Measurements from ENCODE around the gene NAPSA. TPM values are rescaled to one million over a fixed set of nuclear protein-coding genes. Genes with fewer than 3 reads are reported as not detected.

The NAPSA gene
- total and polyA plus RNA-seq, 2 of the 8 experiments (the other 6 are each of a cell fraction or from before 2014, with no cell fraction given): 0.71 to 0.73 TPM

DNA sequence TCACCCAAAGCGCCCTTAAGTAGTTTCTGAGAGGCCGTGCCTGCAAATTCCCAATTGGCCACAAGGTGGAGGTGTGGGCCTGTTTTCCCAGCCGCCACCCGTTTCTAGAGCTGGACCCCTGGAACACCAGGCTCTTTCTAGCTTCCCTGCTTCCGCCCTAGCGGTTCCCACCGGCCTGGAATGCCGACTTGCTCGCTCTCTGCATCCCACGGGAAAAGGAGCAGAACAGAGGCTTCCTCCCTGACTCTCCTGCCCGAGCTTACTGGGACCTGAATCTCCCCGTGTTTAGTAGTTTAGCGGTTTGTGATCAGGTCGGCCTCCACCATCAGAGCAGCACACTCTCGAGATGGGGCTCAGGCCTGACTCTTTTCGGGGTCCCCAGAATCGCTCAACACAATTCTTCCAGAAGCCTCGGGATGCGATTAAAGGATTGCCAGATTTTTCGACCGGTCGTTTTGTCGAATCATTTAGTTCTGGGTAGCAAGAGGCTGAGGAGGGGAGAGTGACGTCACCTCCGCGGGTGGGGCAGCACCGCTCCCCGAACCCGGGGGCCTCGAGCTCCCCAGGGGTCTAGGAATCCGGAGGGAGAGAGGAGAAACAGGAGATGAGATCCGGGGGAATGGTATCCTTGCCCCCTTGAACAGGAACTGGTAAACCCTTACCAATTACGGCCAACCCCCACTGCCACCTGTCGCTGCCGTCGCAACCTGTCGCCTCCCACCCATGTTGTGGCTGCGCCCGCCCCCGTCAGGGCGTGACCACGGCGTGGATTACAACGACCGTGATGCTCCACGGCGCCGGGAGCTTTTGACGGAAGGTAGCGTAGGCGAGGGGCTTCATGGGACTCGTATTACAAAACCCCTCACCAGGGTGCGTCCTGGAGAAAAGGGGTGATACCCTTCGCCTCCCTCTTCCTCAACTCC lies 8.0 kb downstream of the NAPSA start (continued):
- TF ChIP-seq, protein P1, sequence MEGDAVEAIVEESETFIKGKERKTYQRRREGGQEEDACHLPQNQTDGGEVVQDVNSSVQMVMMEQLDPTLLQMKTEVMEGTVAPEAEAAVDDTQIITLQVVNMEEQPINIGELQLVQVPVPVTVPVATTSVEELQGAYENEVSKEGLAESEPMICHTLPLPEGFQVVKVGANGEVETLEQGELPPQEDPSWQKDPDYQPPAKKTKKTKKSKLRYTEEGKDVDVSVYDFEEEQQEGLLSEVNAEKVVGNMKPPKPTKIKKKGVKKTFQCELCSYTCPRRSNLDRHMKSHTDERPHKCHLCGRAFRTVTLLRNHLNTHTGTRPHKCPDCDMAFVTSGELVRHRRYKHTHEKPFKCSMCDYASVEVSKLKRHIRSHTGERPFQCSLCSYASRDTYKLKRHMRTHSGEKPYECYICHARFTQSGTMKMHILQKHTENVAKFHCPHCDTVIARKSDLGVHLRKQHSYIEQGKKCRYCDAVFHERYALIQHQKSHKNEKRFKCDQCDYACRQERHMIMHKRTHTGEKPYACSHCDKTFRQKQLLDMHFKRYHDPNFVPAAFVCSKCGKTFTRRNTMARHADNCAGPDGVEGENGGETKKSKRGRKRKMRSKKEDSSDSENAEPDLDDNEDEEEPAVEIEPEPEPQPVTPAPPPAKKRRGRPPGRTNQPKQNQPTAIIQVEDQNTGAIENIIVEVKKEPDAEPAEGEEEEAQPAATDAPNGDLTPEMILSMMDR (IDR thresholded peaks at IDR 0.05; ENCODE audit: control extremely low read depth in 1 of 3, insufficient read depth in 1 of 3, low read depth in 1 of 3, low read length in 3 of 3): peak; percentile 71 to 87 (median 82)
- TF ChIP-seq FOSL1 (IDR thresholded peaks at IDR 0.05; ENCODE audit: insufficient read depth, low read depth, low read length) (no peak), RAD21 (IDR thresholded peaks at IDR 0.05 in 1 of 2, conservative IDR thresholded peaks at IDR 0.05 in 1 of 2; ENCODE audit: low read depth in 2 of 2, low read length in 2 of 2) (peak; percentile 77 to 84), TBP (IDR thresholded peaks at IDR 0.05; ENCODE audit: low read depth, low read length) (peak; percentile 19; the same call in 1 of the 2 replicates), NANOG (IDR thresholded peaks at IDR 0.05; ENCODE audit: insufficient read depth, low read depth, low read length, poor library complexity, severe bottlenecking) (no peak), POU5F1 (IDR thresholded peaks at IDR 0.05; ENCODE audit: low read depth, low read length) (no peak)
- TF ChIP-seq, protein P2, sequence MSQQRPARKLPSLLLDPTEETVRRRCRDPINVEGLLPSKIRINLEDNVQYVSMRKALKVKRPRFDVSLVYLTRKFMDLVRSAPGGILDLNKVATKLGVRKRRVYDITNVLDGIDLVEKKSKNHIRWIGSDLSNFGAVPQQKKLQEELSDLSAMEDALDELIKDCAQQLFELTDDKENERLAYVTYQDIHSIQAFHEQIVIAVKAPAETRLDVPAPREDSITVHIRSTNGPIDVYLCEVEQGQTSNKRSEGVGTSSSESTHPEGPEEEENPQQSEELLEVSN (IDR thresholded peaks at IDR 0.05): no peak

All from H1 (cell line).